Mesodermal cell (in vitro differentiated cells): ENCODE results near the gene TMEM98.
A peak's percentile ranks its signal among the peaks of the same experiment; 100 is the strongest.
"Not testable (repeated sequence)": the region's sequence is repeated elsewhere in the genome, so short reads cannot be mapped to it uniquely, and the experiment has no call there.

ENCODE experiments used
- H3K27ac ChIP-seq: 2 replicates; pipeline ENCODE4 v1.7.0; 2013; ENCODE audit warnings: mild to moderate bottlenecking, low read depth, low read length, moderate library complexity; ENCODE audit not compliant: severe bottlenecking
- H3K36me3 ChIP-seq: 2 replicates; pipeline ENCODE4 v1.7.1; 2013; ENCODE audit warnings: mild to moderate bottlenecking, low read length, moderate library complexity; ENCODE audit not compliant: control insufficient read depth, insufficient read depth
- H3K4me1 ChIP-seq: one replicate; pipeline ENCODE4 v1.7.1; 2013; ENCODE audit warnings: mild to moderate bottlenecking, low read length; ENCODE audit not compliant: insufficient read depth, control insufficient read depth, poor library complexity, severe bottlenecking
- H3K4me3 ChIP-seq: 2 replicates; pipeline ENCODE4 v1.7.0; 2013; ENCODE audit warnings: low read length, control low read depth, mild to moderate bottlenecking; ENCODE audit not compliant: insufficient read depth, poor library complexity, severe bottlenecking; ENCODE audit errors: extremely low read depth
- H3K9me3 ChIP-seq: 2 replicates; pipeline ENCODE4 v1.7.1; 2013; ENCODE audit warnings: mild to moderate bottlenecking, low read length, moderate library complexity; ENCODE audit not compliant: control insufficient read depth
- WGBS, 2 experiments: methylation state at CpG; one replicate each; pipeline ENCODE4 v1.1.5; 2013; ENCODE audit warnings: missing lambda C conversion rate in 2 of 2; ENCODE audit not compliant: insufficient coverage in 2 of 2; 5-methylcytosine and 5-hydroxymethylcytosine counted together

The TMEM98 gene

GRCh38 chr17:32915245-32915644 lies 12.7 kb upstream of the TMEM98 start:
- 60 to 80% methylated on average over 1 of the region's 2 CpGs for WGBS, 2 experiments
- H3K9me3 ChIP-seq: no peaks in the 10 kb centered on the region
- H3K27ac ChIP-seq: no peak overlapping the region
- peaks cover 3% of the 10 kb centered on the region for H3K4me1 ChIP-seq
- no peak overlapping the region for H3K4me3 ChIP-seq
- no peaks in the 10 kb centered on the region for H3K36me3 ChIP-seq

- H3K27ac ChIP-seq: no peak overlapping the region
- H3K4me1 ChIP-seq: peaks cover 3% of the 10 kb centered on the region
- WGBS, 2 experiments: 75 to 80% methylated on average over 2 of the region's 3 CpGs
- H3K36me3 ChIP-seq: no peaks in the 10 kb centered on the region
- H3K4me3 ChIP-seq: no peak overlapping the region
- H3K9me3 ChIP-seq: no peaks in the 10 kb centered on the region
These were observed 11.8 kb upstream of the TMEM98 start for GRCh38 chr17:32916134-32916533.

- Histone ChIP-seq H3K4me1 (peaks cover under 1% of the 10 kb centered on the region), H3K9me3 (no peaks in the 10 kb centered on the region), H3K4me3 (no peak overlapping the region), H3K36me3 (no peaks in the 10 kb centered on the region), H3K27ac (no peak overlapping the region)
These were observed 10.9 kb upstream of the TMEM98 start for GRCh38 chr17:32917081-32917480.

- no peaks in the 10 kb centered on the region for H3K4me1 ChIP-seq
- no peak overlapping the region for H3K4me3 ChIP-seq
- no peaks in the 10 kb centered on the region for H3K36me3 ChIP-seq
- WGBS, 2 experiments: 56 to 67% methylated on average over 1 to 3 of the region's 5 CpGs
- no peaks in the 10 kb centered on the region for H3K9me3 ChIP-seq
- H3K27ac ChIP-seq: no peak overlapping the region
These were observed 10.1 kb upstream of the TMEM98 start for GRCh38 chr17:32917842-32918241.

DNA sequence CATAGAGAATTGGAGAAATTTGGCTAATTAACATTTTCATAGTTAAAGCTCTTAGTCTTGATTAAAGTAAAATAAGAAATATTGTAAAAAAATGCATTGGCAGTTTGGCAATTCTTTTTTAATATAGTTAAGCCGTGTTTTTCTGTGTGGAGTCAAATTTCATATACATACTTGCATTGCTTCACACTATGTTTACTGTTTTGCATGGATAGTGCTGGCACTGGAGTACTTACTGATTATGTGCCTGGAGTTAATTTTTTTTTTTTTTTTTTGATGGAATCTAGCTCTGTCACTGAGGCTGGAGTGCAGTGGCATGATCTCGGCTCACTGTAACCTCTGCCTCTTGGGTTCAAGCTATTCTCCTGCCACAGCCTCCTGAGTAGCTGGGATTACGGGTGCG lies 8.1 kb upstream of the TMEM98 start:
- 91 to 100% methylated on average over 3 of the region's 4 CpGs for WGBS, 2 experiments
- H3K9me3 ChIP-seq, H3K36me3 ChIP-seq, H3K4me3 ChIP-seq, H3K27ac ChIP-seq, H3K4me1 ChIP-seq: not testable (repeated sequence)

DNA sequence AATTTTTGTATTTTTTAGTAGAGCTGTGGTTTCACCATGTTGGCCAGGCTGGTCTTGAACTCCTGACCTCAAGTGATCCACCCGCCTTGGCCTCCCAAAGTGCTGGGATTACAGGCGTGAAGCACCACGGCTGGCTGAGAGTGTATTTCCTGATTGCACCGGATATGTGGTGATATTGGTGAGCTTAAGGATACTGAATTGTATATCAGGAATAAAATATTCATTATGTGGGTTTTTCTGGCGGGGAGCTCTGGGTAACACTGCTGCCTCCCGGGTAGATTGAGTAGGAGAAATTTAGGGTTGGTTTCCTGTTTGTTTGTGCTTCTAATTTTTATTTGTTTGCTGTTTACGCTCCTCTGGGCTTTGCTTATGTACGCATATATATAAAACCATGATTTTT lies 7.7 kb upstream of the TMEM98 start:
- H3K4me1 ChIP-seq: no peaks in the 10 kb centered on the region
- 83 to 100% methylated on average over 4 to 5 of the region's 8 CpGs for WGBS, 2 experiments
- H3K9me3 ChIP-seq: no peaks in the 10 kb centered on the region
- H3K27ac ChIP-seq: no peak overlapping the region
- no peaks in the 10 kb centered on the region for H3K36me3 ChIP-seq
- H3K4me3 ChIP-seq: no peak overlapping the region

DNA sequence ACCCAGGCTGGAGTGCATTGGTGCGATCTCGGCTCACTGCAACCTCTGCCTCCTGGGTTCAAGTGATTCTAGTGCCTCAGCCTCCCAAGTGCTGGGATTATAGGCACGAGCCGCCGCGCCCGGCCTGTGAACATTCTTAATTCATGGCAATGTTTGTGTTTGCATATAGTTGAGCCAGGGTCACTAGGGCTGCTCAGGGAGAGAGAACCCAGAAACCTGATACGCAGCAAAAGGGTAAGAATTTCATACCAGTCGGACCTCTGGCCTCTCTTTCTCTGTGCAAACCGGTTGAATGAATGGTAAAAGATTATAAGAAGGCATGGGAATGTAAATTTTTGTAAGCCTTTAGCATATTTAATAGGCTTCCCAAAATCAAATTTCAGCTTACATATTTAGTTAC lies 6.9 kb upstream of the TMEM98 start:
- no peak overlapping the region for H3K4me3 ChIP-seq
- H3K4me1 ChIP-seq: no peaks in the 10 kb centered on the region
- no peak overlapping the region for H3K27ac ChIP-seq
- no peaks in the 10 kb centered on the region for H3K36me3 ChIP-seq
- H3K9me3 ChIP-seq: no peaks in the 10 kb centered on the region
- WGBS, 2 experiments: 75 to 78% methylated on average over 3 to 4 of the region's 10 CpGs

- 59 to 72% methylated on average over 2 of the region's 3 CpGs for WGBS, 2 experiments
- not testable (repeated sequence) for H3K9me3 ChIP-seq, H3K36me3 ChIP-seq, H3K4me1 ChIP-seq, H3K27ac ChIP-seq, H3K4me3 ChIP-seq
These were observed 4.0 kb upstream of the TMEM98 start for GRCh38 chr17:32923905-32924304.

DNA sequence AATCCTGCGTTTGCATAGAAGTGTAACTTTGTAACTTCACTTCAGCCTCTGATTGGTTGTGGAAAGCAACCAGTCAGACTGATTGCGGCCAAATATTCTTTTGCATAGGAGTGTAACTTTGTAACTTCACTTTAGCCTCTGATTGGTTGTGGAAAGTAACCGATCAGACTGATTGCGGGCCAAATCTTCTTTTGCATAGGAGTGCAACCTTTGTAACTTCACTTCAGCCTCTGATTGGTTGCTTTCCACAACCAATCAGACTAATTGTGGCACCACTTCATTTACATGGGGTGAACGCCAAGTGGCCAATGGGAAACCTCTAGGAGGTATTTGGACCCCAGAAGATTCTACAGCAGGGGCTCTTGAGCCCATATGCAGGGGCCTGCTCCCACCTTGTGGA lies 1.8 kb upstream of the TMEM98 start:
- H3K9me3 ChIP-seq: no peaks in the 10 kb centered on the region
- no peak overlapping the region for H3K27ac ChIP-seq
- H3K4me1 ChIP-seq: no peaks in the 10 kb centered on the region
- H3K4me3 ChIP-seq: no peak overlapping the region
- WGBS, 2 experiments: 96 to 97% methylated on average over 4 to 5 of the region's 5 CpGs
- H3K36me3 ChIP-seq: peaks cover 10% of the 10 kb centered on the region

DNA sequence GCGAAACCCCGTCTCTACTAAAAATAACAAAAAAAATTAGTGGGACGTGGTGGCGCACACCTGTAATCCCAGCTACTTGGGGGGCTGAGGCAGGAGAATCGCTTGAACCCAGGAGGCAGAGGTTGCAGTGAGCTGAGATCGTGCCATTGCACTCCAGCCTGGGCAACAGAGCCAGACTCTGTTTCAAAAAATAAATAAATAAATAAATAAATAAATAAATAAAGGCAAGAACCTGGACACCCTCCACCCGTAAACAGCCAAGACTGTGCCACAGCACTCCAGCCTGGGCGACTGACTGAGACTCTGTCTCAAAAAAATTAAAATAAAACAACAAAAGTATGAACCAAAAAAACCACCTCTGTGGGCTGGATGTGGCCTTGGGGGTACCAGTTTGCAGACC lies 1.2 kb upstream of the TMEM98 start:
- not testable (repeated sequence) for H3K9me3 ChIP-seq, H3K4me1 ChIP-seq, H3K4me3 ChIP-seq
- Histone ChIP-seq H3K36me3 (peaks cover 16% of the 10 kb centered on the region), H3K27ac (peak overlapping the region; percentile 83)
- WGBS, 2 experiments: 95% methylated on average over 5 of the region's 8 CpGs; no CpG with 5 or more reads in 1 of the 2 experiments

DNA sequence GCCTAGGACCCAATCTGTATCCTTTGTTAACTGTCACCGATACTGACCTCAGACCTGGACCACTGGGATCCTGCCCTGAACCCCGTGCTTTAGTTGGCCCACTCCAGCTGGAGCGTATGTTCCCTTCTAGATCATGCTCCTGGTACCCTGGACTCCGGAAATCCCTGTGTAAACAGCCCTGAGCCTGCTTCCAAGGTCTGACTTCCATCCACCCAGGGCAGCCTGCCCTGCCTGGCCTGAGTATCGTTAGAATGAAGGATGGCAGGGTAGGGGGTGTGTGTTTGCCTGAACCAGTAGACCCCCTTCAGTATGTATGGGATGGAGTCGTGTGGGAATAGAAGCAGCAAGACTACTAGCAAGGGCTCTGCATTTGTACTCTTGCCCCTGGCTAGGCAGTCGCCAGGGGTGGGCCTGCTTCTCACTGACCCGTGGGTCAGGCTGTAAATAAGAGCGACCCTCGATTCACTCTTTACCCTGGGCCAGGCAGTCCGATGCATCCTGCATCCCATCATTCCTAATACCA lies 691 bp upstream of the TMEM98 start:
- H3K36me3 ChIP-seq: peaks cover 21% of the 10 kb centered on the region
- peak overlapping the region; percentile 83 for H3K27ac ChIP-seq
- H3K9me3 ChIP-seq: no peaks in the 10 kb centered on the region
- H3K4me3 ChIP-seq: peak overlapping the region; percentile 82
- no peaks in the 10 kb centered on the region for H3K4me1 ChIP-seq
- WGBS, 2 experiments: 50 to 65% methylated on average over 8 to 10 of the region's 11 CpGs
